ENCODE results near the gene FKBP3. TPM values are rescaled to one million over a fixed set of nuclear protein-coding genes. Genes with fewer than 3 reads are reported as not detected.

The FKBP3 gene
- total and polyA plus RNA-seq, 2 experiments from 2014 or later: 114 to 699 TPM

GRCh38 chr14:45150386-45150890 lies 16.2 kb upstream of the FKBP3 start (continued):
- TF ChIP-seq ZNF462 (CRISPR knock-in tag; IDR thresholded peaks at IDR 0.05) (no peak), ETS1 (IDR thresholded peaks at IDR 0.05) (no peak)

- no peaks in the 10 kb centered on the region for H3K9me2 ChIP-seq (ENCODE audit: insufficient read depth)
- H3K27me3 ChIP-seq (ENCODE audit: insufficient read depth): no peaks in the 10 kb centered on the region
- Mint-ChIP-seq H3K36me3 (ENCODE audit: low read depth) (peaks cover 19% of the 10 kb centered on the region), H3K27me3 (ENCODE audit: insufficient read depth, low read depth, poor library complexity) (no peaks in the 10 kb centered on the region), H3K4me3 (no peak overlapping the region), H3K4me1 (peaks cover 10% of the 10 kb centered on the region), H3K9me3 (no peaks in the 10 kb centered on the region), H3K27ac (peak overlapping the region; percentile 52; the same call in 1 of the 2 replicates)
- H3K4me1 ChIP-seq (ENCODE audit: insufficient read depth): peaks cover 9% of the 10 kb centered on the region; the same call in 1 of the 2 replicates
- H3K4me2 ChIP-seq: no peak overlapping the region
- H3F3A ChIP-seq (replicated peaks; ENCODE audit: low read depth): no peaks in the 10 kb centered on the region
- 0 out of 2 replicates have a peak, but pooled peaks cover 13% of the 10 kb centered on the region for H3K79me2 ChIP-seq (replicated peaks; ENCODE audit: insufficient read depth)
- no peak for ATAC-seq
- H3K36me3 ChIP-seq (ENCODE audit: insufficient read depth): no peaks in the 10 kb centered on the region
- no peak overlapping the region for H2AFZ ChIP-seq
- no peak overlapping the region for H3K4me3 ChIP-seq
- no peaks in the 10 kb centered on the region for H4K20me1 ChIP-seq (replicated peaks; ENCODE audit: insufficient read depth)
- peak overlapping the region; percentile 89; the same call in 1 of the 2 replicates for H3K27ac ChIP-seq (ENCODE audit: low read depth)
- DNase-seq (ENCODE audit: low spot score): no peak
- TF ChIP-seq JUNB (IDR thresholded peaks at IDR 0.05; ENCODE audit: unreplicated experiment) (no peak), ZNF462 (CRISPR knock-in tag; IDR thresholded peaks at IDR 0.05) (no peak)
Measured at GRCh38 chr14:45149602-45150001, 15.3 kb upstream of the FKBP3 start.
